DND-41 (cell line): ENCODE results near the gene UBFD1.
"Not testable (repeated sequence)": the region's sequence is repeated elsewhere in the genome, so short reads cannot be mapped to it uniquely, and the experiment has no call there.

Experiments used
- ATAC-seq: fragments of 200-7000 bp; cut with Tn5 transposase; 3 replicates; pipeline ENCODE4 v1.9.1; 2021; ENCODE audit warnings: low read depth; ENCODE audit not compliant: insufficient read depth
- DNase-seq: peaks from one replicate; pipeline ENCODE4 v3.0.0-alpha.2; 2020
- H2AFZ ChIP-seq: 2 replicates; pipeline ENCODE4 v1.6.0; 2012; ENCODE audit warnings: low read depth, low read length
- H3K27ac ChIP-seq: 2 replicates; pipeline ENCODE4 v1.5.1; 2012; ENCODE audit warnings: low read length, inconsistent platforms
- H3K27me3 ChIP-seq: fragments of 200-600 bp; sonication (generic); 2 replicates; pipeline ENCODE4 v1.6.0; 2012; ENCODE audit warnings: low read length, mild to moderate bottlenecking, inconsistent platforms; ENCODE audit not compliant: insufficient read depth, poor library complexity
- H3K36me3 ChIP-seq: 2 replicates; pipeline ENCODE4 v1.5.1; 2012; ENCODE audit warnings: low read length, inconsistent platforms; ENCODE audit not compliant: insufficient read depth
- H3K4me1 ChIP-seq: 2 replicates; pipeline ENCODE4 v1.5.1; 2012; ENCODE audit warnings: mild to moderate bottlenecking, low read length; ENCODE audit not compliant: insufficient read depth
- H3K4me2 ChIP-seq: 2 replicates; pipeline ENCODE4 v1.6.0; 2012; ENCODE audit warnings: mild to moderate bottlenecking, moderate library complexity, low read length, inconsistent platforms; ENCODE audit not compliant: insufficient read depth
- H3K4me3 ChIP-seq, 2 experiments: fragments of 200-600 bp in 1 of 2; shearing (Covaris generic) in 1 of 2; 2 replicates each; pipeline ENCODE4 v1.5.1; 2012 to 2016; ENCODE audit warnings: inconsistent platforms in 2 of 2, low read length in 2 of 2, mild to moderate bottlenecking in 2 of 2, low read depth in 1 of 2, moderate library complexity in 1 of 2
- H3K79me2 ChIP-seq: 2 replicates; pipeline ENCODE4 v1.6.0; 2012; ENCODE audit warnings: low read length, inconsistent platforms; ENCODE audit not compliant: insufficient read depth
- H3K9ac ChIP-seq: 2 replicates; pipeline ENCODE4 v1.6.0; 2012; ENCODE audit warnings: low read depth, mild to moderate bottlenecking, inconsistent platforms, low read length, moderate library complexity
- H3K9me3 ChIP-seq: 2 replicates; pipeline ENCODE4 v1.5.1; 2012; ENCODE audit warnings: low read length, moderate library complexity, mild to moderate bottlenecking, inconsistent platforms; ENCODE audit not compliant: insufficient read depth, severe bottlenecking
- H4K20me1 ChIP-seq: 2 replicates; pipeline ENCODE4 v1.6.0; 2012; ENCODE audit warnings: low read length; ENCODE audit not compliant: insufficient read depth
- EZH2 ChIP-seq: IDR thresholded peaks from 3 replicates; pipeline ENCODE4 v1.6.1; 2012; ENCODE audit warnings: borderline replicate concordance, low read depth, mild to moderate bottlenecking, moderate library complexity, low read length, inconsistent platforms; ENCODE audit not compliant: severe bottlenecking
- TF ChIP-seq, protein P1 (sequence below): IDR thresholded peaks from 2 replicates; pipeline ENCODE4 v1.5.1; 2012; ENCODE audit warnings: borderline replicate concordance, low read length, moderate library complexity, mild to moderate bottlenecking; ENCODE audit not compliant: poor library complexity, severe bottlenecking; ENCODE audit errors: extremely low read depth

The UBFD1 gene

DNA sequence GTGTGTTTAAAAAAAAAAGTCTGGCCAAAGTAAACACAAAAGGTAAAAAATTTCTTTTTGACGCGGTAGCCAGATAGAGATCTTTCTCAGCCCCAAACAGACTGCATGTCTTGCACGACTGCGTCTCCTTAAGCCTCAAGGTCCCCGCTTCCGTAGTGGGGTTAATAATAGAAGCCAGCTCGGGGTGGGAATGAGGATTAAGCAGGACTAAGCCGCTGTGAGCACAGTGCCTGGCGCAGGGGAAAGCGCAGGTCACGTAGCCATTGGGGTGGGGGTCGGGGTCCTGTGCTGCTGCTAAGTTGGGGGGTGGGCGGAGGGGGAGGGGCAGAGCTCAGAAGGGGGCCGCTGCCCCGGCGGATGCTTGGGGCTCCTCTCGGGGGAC is 47.8 kb upstream of the UBFD1 start:
- no peak overlapping the region for H3K9ac ChIP-seq
- no peak overlapping the region for H3K27ac ChIP-seq
- H3K4me1 ChIP-seq, result no peaks in the 10 kb centered on the region
- ATAC-seq (no peak), DNase-seq (no peak)
- no peak overlapping the region for H2AFZ ChIP-seq
- H3K79me2 ChIP-seq, result no peaks in the 10 kb centered on the region
- no peaks in the 10 kb centered on the region for H3K27me3 ChIP-seq
- no peaks in the 10 kb centered on the region for H3K9me3 ChIP-seq
- no peak overlapping the region for H3K4me2 ChIP-seq
- no peak overlapping the region for H3K4me3 ChIP-seq
- TF ChIP-seq, protein P1, sequence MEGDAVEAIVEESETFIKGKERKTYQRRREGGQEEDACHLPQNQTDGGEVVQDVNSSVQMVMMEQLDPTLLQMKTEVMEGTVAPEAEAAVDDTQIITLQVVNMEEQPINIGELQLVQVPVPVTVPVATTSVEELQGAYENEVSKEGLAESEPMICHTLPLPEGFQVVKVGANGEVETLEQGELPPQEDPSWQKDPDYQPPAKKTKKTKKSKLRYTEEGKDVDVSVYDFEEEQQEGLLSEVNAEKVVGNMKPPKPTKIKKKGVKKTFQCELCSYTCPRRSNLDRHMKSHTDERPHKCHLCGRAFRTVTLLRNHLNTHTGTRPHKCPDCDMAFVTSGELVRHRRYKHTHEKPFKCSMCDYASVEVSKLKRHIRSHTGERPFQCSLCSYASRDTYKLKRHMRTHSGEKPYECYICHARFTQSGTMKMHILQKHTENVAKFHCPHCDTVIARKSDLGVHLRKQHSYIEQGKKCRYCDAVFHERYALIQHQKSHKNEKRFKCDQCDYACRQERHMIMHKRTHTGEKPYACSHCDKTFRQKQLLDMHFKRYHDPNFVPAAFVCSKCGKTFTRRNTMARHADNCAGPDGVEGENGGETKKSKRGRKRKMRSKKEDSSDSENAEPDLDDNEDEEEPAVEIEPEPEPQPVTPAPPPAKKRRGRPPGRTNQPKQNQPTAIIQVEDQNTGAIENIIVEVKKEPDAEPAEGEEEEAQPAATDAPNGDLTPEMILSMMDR, result no peak
- TF ChIP-seq EZH2, result no peak
- no peaks in the 10 kb centered on the region; the same call in 1 of the 2 replicates for H4K20me1 ChIP-seq
- no peaks in the 10 kb centered on the region for H3K36me3 ChIP-seq

DNA sequence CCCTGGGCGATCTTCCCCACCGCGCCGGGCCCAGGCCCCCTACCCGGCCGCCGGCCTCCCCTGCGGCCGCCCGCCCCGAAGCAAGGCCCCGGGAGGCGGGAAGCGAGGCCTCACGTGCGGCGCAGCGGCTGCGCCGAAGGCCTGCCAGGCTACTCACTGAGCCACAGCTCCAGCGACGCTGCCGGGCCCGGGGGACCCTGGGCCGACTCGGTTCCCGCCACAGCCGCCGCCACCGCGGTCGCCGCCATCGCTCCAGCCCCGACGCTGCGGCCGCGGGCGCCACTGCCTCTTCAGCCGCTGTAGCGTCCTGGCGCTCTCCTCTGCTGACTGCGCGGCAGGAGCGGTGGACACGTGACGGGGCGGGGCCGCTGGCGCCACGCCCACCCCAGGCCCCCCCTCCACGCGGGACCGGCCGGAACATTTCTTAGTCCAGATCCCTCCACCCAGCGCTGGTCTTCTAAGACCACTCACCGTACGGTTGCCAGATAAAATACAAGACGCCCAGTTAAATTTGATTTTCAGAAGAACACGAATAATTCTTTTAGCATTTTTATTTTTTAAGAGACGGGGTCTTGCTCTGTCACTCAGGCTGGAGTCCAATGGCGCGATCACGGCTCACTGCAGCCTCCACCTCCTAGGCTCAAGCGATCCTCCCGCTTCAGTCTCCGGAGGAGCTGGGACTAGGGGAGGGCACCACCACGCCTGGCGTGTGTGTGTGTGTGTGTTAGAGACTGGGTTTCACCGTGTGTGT is 47.2 kb upstream of the UBFD1 start, which contains the start of gene GGA2:
Gene GGA2, minus strand, starts transcription at position 331 of the 751 bp plus-strand sequence. Its CDS starts 83 bp downstream, at position 248.
- no peak for DNase-seq
- no peak for ATAC-seq
- H4K20me1 ChIP-seq, result no peaks in the 10 kb centered on the region; the same call in 1 of the 2 replicates
- no peaks in the 10 kb centered on the region for H3K9me3 ChIP-seq
- no peaks in the 10 kb centered on the region for H3K79me2 ChIP-seq
- no peaks in the 10 kb centered on the region for H3K27me3 ChIP-seq
- H3K4me3 ChIP-seq, result no peak within 1 kb of the TSS
- no peaks in the 10 kb centered on the region for H3K4me1 ChIP-seq
- no peak within 1 kb of the TSS for H3K9ac ChIP-seq
- no peak for TF ChIP-seq EZH2
- TF ChIP-seq, protein P1, result no peak
- H2AFZ ChIP-seq, result no peak within 1 kb of the TSS
- H3K4me2 ChIP-seq, result no peak within 1 kb of the TSS
- no peak within 1 kb of the TSS for H3K27ac ChIP-seq
- H3K36me3 ChIP-seq, result no peaks in the 10 kb centered on the region

DNA sequence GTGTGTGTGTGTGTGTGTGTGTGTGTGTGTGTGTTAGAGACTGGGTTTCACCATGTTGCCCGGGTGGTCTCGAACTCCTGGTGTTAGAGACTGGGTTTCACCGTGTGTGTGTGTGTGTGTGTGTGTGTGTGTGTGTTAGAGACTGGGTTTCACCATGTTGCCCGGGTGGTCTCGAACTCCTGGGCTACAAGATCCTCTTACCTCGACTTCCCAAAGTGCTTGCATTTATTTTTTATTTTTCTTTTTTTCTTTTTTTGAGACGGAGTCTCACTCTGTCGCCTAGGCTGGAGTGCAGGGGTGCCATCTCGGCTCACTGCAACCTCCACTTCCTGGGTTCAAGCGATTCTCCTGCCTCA is 46.6 kb upstream of the UBFD1 start:
- not testable (repeated sequence) for ATAC-seq

DNA sequence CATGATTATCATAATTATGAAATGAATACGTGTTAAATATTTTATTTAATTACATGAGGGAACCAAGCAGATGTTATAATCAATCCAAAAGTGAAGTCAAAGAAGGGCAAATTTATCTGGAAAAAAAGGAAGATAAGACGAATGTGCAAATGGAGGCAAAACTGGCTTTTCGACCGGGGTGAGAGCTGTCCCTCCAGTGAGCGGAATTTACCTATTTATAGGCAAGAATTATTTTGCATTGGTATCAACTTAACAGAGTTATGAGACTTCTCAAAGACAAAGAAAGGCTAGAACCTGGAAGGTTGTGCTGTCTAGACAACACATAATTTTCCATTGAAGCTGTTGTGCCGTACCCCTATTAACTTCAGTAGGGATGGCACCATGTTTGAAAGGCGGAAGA is 45.8 kb upstream of the UBFD1 start:
- Histone ChIP-seq H3K27me3 (no peaks in the 10 kb centered on the region), H3K9ac (no peak overlapping the region), H3K79me2 (no peaks in the 10 kb centered on the region), H3K9me3 (no peaks in the 10 kb centered on the region), H3K4me3 (no peak overlapping the region), H3K4me1 (no peaks in the 10 kb centered on the region), H3K36me3 (0 out of 2 replicates have a peak, but pooled peaks cover 4% of the 10 kb centered on the region), H2AFZ (no peak overlapping the region), H3K27ac (no peak overlapping the region), H4K20me1 (no peaks in the 10 kb centered on the region; the same call in 1 of the 2 replicates), H3K4me2 (no peak overlapping the region)
- TF ChIP-seq, protein P1, result no peak
- TF ChIP-seq EZH2, result no peak
- ATAC-seq (no peak), DNase-seq (no peak)

More for the DNA sequence above, 46.6 kb upstream of the UBFD1 start:
- H3K27ac ChIP-seq, H3K9ac ChIP-seq, H3K36me3 ChIP-seq, H3K4me2 ChIP-seq, H4K20me1 ChIP-seq, H3K27me3 ChIP-seq, H3K4me3 ChIP-seq, H2AFZ ChIP-seq, H3K9me3 ChIP-seq, H3K4me1 ChIP-seq, H3K79me2 ChIP-seq, DNase-seq: not testable (repeated sequence)
